Lower leg skin (tissue), 3 donors: ENCODE measurements around the gene GRB10.

ENCODE experiments used
- POLR2A ChIP-seq, 2 donors: fragments of 450-650 bp; IDR thresholded peaks; one replicate each; pipeline ENCODE4 v1.6.1; 2016 to 2017; ENCODE audit warnings: antibody characterized with exemption in 2 of 2, mild to moderate bottlenecking in 1 of 2, moderate library complexity in 1 of 2
- TF ChIP-seq, protein P1 (sequence below), 3 donors: fragments of 450-650 bp; IDR thresholded peaks; one replicate each; pipeline ENCODE4 v1.5.1; 2016; ENCODE audit warnings: antibody characterized with exemption in 3 of 3, mild to moderate bottlenecking in 3 of 3, moderate library complexity in 2 of 3

DNA sequence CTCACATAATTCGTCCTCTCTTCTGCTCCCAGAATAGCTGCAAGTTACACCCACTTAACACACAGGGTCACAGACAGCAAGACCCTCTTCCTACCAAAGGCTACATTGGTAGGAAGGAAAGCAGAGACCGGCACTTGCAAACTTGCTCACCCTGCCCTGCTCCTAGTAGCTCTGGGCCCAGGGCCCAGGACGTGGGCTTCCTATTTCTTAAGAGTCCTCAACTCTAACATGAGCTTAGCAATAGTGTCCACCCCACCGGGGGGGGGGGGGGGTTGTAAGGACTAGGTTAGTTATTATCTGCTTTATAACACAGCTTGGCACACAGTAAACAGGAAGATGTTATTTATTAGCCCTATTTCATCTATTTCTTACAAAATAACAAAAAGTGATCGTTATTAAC lies 106.6 kb downstream of the GRB10 start:
- TF ChIP-seq, protein P1, sequence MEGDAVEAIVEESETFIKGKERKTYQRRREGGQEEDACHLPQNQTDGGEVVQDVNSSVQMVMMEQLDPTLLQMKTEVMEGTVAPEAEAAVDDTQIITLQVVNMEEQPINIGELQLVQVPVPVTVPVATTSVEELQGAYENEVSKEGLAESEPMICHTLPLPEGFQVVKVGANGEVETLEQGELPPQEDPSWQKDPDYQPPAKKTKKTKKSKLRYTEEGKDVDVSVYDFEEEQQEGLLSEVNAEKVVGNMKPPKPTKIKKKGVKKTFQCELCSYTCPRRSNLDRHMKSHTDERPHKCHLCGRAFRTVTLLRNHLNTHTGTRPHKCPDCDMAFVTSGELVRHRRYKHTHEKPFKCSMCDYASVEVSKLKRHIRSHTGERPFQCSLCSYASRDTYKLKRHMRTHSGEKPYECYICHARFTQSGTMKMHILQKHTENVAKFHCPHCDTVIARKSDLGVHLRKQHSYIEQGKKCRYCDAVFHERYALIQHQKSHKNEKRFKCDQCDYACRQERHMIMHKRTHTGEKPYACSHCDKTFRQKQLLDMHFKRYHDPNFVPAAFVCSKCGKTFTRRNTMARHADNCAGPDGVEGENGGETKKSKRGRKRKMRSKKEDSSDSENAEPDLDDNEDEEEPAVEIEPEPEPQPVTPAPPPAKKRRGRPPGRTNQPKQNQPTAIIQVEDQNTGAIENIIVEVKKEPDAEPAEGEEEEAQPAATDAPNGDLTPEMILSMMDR (IDR thresholded peaks at IDR 0.05) = no peak
- TF ChIP-seq POLR2A (IDR thresholded peaks at IDR 0.05) = no peak
